Smooth muscle cell of the pulmonary artery (primary cell): Measurements from ENCODE around the gene UBASH3A. TPM values are rescaled to one million over a fixed set of nuclear protein-coding genes. Genes with fewer than 3 reads are reported as not detected.

ENCODE experiments used
- total RNA-seq: library from RNA; depleted of rRNA; stranded (reverse); fragments of >200 nt; gene quantifications from 2 replicates; pipeline ENCODE4 v1.2.3, GENCODE V29; 2014

UBASH3A gene
- not detected in 2 replicates for total RNA-seq

GRCh38 chr21:42403611-42404231 is at the start of gene UBASH3A:
UBASH3A (plus strand) TSS chr21:42403902; CDS start chr21:42403946, 44 bp downstream.

DNA sequence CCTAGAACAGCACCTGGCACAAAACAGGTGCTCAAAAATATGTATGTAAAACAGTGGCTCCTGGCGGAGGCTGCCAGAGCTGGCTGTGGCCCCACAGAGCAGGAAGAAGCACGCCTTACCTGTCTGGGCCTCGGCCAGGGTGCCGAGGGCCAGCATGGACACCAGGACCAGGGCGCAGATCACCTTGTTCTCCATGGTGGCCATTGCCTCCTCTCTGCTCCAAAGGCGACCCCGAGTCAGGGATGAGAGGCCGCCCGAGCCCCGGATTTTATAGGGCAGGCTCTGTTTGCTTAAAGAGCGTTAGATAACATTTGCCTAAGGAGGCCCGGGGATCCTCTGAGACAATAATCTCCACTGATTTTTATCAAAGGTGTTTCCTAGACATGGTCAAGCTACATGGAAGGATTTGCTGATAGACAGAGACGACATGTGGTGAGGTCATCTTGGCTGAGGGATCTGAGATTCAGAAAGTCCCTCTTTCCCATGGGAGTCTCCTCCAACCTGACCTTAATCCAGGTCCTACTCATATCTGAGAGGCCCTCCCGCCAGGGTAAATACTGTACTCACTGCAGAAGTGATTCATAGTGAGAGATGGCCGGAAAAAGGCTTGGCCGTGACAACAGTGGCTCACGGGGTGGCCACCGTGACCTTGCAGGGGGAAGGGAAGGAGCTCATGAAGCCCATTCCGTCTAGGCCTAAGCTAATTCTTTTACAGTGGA is 37.3 kb upstream of the UBASH3A start, which contains the start of gene TFF1:
TFF1 (minus strand) TSS at position 244 of the 719 bp plus-strand sequence; CDS start at position 204, 40 bp downstream.

GRCh38 chr21:42395905-42396651 is 7.6 kb upstream of the UBASH3A start, which contains the start of gene TMPRSS3:
TMPRSS3 (minus strand) TSS chr21:42396052; CDS start chr21:42395417, 635 bp downstream.

DNA sequence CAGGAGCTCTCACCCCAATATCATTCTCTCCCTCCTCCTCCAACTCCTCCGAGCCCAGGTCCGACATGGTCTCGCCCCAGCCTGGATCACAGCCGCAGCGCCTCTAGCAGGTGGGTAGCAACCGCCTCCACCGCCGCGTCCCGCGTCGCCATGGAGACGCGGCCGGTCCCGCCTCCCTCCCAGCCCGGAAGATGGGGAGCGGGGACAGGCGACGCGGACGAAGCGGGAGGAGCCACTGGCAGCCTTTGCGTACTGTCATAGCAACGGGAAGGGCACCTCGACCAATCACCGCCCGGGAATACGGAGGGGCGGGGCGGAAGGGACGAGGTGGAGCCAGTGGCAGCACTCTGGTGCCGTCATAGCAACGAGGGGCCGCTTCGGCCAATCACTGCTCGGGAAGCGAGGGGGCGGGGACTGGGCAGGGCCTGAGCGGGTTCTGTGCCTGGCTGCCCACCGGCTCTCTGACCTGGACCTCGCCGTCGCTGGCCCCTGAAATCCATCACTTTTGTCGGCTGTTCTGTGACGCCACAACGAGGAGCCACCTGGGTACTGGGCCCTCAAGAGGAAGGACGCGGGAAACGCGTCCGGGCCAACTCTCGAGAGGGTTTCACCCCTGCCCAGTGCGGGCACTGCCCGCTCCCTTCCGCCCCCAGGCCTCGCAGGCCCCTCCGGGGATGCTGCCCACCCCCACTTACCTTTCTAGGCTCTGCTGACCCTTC is 92.6 kb downstream of the UBASH3A start, which contains the start of gene RSPH1:
RSPH1 (minus strand) TSS at position 105 of the 719 bp plus-strand sequence; CDS start at position 67, 38 bp downstream.

Other genes with a start within 250 kb of the UBASH3A start
- 1.0 and 3.3 TPM in 2 replicates for gene ABCG1, start 184.8 kb upstream of the UBASH3A start, total RNA-seq
- gene TFF3, start 88.5 kb upstream of the UBASH3A start, total RNA-seq: not detected in 2 replicates
- not detected in 2 replicates for gene TFF2, start 52.9 kb upstream of the UBASH3A start, total RNA-seq
- not detected in 2 replicates for gene TFF1, start 37.4 kb upstream of the UBASH3A start, total RNA-seq
- gene TMPRSS3, start 7.8 kb upstream of the UBASH3A start, total RNA-seq: not detected in 2 replicates
- 0.13 TPM in 1 of 2 replicates, not detected in the other for gene RSPH1, start 92.3 kb downstream of the UBASH3A start, total RNA-seq
- 2.2 and 4.8 TPM in 2 replicates for gene SLC37A1, start 110.0 kb downstream of the UBASH3A start, total RNA-seq
- gene PDE9A, start 249.7 kb downstream of the UBASH3A start, total RNA-seq: 1.2 TPM in 1 of 2 replicates, not detected in the other